AG04450 (cell line): ENCODE results near the gene XRN1. TPM values are rescaled to one million over a fixed set of nuclear protein-coding genes. Genes with fewer than 3 reads are reported as not detected.
A peak's percentile ranks its signal among the peaks of the same experiment; 100 is the strongest.

Experiments used
- CTCF ChIA-PET: fragments of 300-600, 350-600 bp; formaldehyde crosslinking; extraction: SDS; loops from one replicate; lab custom pipeline; 2022; ENCODE audit warnings: antibody characterized with exemption, inconsistent platforms; lab: Charles Lee
- POLR2A ChIA-PET: fragments of 350-600 bp; formaldehyde crosslinking; extraction: SDS; loops from one replicate; lab custom pipeline; 2021; ENCODE audit warnings: antibody characterized with exemption, inconsistent platforms; lab: Yijun Ruan, JAX
- DNase-seq: peaks from one replicate; pipeline ENCODE4 v3.0.0-alpha.2; 2011; ENCODE audit warnings: low read depth, low spot score
- H3K27ac ChIP-seq: one replicate; pipeline ENCODE4 v1.5.1; 2012; ENCODE audit warnings: low read depth, low read length, control low read depth
- H3K27me3 ChIP-seq: one replicate; pipeline ENCODE4 v1.6.0; 2012; ENCODE audit warnings: low read length; ENCODE audit not compliant: control insufficient read depth, insufficient read depth
- H3K4me3 ChIP-seq: 2 replicates; pipeline ENCODE4 v1.5.1; 2011; ENCODE audit warnings: mild to moderate bottlenecking, low read depth, low read length, control low read depth
- H3K9me3 ChIP-seq: 2 replicates; pipeline ENCODE4 v1.5.1; 2012; ENCODE audit warnings: low read length; ENCODE audit not compliant: control insufficient read depth, insufficient read depth
- polyA minus RNA-seq: library from RNA; depleted of rRNA, polyadenylated mRNA; stranded (reverse); fragments of >200 nt; gene quantifications from 2 replicates; pipeline ENCODE4 v1.2.3, GENCODE V29; 2011; rRNA and poly(A)+ RNA removed
- polyA plus RNA-seq: library from polyadenylated mRNA; depleted of rRNA; stranded (reverse); fragments of >200 nt; gene quantifications from 2 replicates; pipeline ENCODE4 v1.2.3, GENCODE V29; 2011; rRNA removed
- TF ChIP-seq, protein P1 (sequence below): IDR thresholded peaks from 2 replicates; pipeline ENCODE4 v1.5.1; 2011; ENCODE audit warnings: low read depth, low read length, control low read depth, inconsistent platforms

Gene XRN1, protein sequence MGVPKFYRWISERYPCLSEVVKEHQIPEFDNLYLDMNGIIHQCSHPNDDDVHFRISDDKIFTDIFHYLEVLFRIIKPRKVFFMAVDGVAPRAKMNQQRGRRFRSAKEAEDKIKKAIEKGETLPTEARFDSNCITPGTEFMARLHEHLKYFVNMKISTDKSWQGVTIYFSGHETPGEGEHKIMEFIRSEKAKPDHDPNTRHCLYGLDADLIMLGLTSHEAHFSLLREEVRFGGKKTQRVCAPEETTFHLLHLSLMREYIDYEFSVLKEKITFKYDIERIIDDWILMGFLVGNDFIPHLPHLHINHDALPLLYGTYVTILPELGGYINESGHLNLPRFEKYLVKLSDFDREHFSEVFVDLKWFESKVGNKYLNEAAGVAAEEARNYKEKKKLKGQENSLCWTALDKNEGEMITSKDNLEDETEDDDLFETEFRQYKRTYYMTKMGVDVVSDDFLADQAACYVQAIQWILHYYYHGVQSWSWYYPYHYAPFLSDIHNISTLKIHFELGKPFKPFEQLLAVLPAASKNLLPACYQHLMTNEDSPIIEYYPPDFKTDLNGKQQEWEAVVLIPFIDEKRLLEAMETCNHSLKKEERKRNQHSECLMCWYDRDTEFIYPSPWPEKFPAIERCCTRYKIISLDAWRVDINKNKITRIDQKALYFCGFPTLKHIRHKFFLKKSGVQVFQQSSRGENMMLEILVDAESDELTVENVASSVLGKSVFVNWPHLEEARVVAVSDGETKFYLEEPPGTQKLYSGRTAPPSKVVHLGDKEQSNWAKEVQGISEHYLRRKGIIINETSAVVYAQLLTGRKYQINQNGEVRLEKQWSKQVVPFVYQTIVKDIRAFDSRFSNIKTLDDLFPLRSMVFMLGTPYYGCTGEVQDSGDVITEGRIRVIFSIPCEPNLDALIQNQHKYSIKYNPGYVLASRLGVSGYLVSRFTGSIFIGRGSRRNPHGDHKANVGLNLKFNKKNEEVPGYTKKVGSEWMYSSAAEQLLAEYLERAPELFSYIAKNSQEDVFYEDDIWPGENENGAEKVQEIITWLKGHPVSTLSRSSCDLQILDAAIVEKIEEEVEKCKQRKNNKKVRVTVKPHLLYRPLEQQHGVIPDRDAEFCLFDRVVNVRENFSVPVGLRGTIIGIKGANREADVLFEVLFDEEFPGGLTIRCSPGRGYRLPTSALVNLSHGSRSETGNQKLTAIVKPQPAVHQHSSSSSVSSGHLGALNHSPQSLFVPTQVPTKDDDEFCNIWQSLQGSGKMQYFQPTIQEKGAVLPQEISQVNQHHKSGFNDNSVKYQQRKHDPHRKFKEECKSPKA (N-terminal part only)
- polyA plus RNA-seq (26.4 and 36.9 TPM in 2 replicates), polyA minus RNA-seq (38.4 and 55.2 TPM in 2 replicates)

- Histone ChIP-seq H3K9me3 (peaks cover 3% of the 10 kb centered on the region), H3K4me3 (peak within 1 kb of the TSS; percentile 97), H3K27ac (peak within 1 kb of the TSS; percentile 95), H3K27me3 (no peaks in the 10 kb centered on the region)
- POLR2A ChIA-PET: interaction anchor here (0.6 to 0.7 kb wide), 2 partner anchors 24 to 553 kb away, joined by 3 read pairs; partner anchors contain the start of gene U2SURP
- CTCF ChIA-PET: no interaction called here
- peak; percentile 86 for DNase-seq
- TF ChIP-seq, protein P1, sequence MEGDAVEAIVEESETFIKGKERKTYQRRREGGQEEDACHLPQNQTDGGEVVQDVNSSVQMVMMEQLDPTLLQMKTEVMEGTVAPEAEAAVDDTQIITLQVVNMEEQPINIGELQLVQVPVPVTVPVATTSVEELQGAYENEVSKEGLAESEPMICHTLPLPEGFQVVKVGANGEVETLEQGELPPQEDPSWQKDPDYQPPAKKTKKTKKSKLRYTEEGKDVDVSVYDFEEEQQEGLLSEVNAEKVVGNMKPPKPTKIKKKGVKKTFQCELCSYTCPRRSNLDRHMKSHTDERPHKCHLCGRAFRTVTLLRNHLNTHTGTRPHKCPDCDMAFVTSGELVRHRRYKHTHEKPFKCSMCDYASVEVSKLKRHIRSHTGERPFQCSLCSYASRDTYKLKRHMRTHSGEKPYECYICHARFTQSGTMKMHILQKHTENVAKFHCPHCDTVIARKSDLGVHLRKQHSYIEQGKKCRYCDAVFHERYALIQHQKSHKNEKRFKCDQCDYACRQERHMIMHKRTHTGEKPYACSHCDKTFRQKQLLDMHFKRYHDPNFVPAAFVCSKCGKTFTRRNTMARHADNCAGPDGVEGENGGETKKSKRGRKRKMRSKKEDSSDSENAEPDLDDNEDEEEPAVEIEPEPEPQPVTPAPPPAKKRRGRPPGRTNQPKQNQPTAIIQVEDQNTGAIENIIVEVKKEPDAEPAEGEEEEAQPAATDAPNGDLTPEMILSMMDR: no peak
These were observed at the start of gene XRN1 for GRCh38 chr3:142447852-142448823. Gene XRN1, minus strand, starts transcription at chr3:142448037. Its CDS starts 93 bp downstream, at chr3:142447944.

DNA sequence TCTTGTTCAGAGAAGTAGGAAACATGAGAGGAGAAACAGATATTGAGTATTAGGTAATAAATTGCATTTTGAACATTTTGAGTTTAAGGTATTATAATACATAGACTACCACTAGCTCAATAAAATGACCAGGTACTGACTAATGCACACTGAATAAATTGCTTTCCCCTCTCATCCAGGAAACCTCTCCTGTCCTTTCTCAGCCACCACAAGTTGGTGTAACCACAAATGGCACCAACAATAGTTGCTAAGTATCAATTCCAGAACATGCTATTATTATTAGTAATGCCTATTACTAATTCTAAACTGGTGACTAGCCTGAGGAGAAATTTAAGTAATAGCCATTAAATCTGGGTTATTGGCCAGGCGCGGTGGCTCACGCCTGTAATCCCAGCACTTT is 47.3 kb upstream of the XRN1 start:
- no peak overlapping the region for H3K27ac ChIP-seq
- ChIA-PET POLR2A (no interaction called here), CTCF (no interaction called here)
- H3K4me3 ChIP-seq: no peak overlapping the region
- H3K27me3 ChIP-seq: no peaks in the 10 kb centered on the region
- TF ChIP-seq, protein P1: no peak
- DNase-seq: no peak
- no peaks in the 10 kb centered on the region for H3K9me3 ChIP-seq

- no peaks in the 10 kb centered on the region for H3K27me3 ChIP-seq
- H3K4me3 ChIP-seq: no peak overlapping the region
- ChIA-PET POLR2A (no interaction called here), CTCF (no interaction called here)
- no peak for DNase-seq
- TF ChIP-seq, protein P1: no peak
- no peaks in the 10 kb centered on the region for H3K9me3 ChIP-seq
- no peak overlapping the region for H3K27ac ChIP-seq
These were observed 44.3 kb upstream of the XRN1 start for GRCh38 chr3:142492184-142492583.

GRCh38 chr3:142489572-142490323 is 41.9 kb upstream of the XRN1 start:
- no peaks in the 10 kb centered on the region for H3K9me3 ChIP-seq
- DNase-seq: peak; percentile 1
- ChIA-PET POLR2A (no interaction called here), CTCF (no interaction called here)
- no peak overlapping the region for H3K4me3 ChIP-seq
- no peak overlapping the region for H3K27ac ChIP-seq
- H3K27me3 ChIP-seq: no peaks in the 10 kb centered on the region
- TF ChIP-seq, protein P1: no peak
